ENCODE measurements around the gene ADAMTS9.

ADAMTS9 gene

DNA sequence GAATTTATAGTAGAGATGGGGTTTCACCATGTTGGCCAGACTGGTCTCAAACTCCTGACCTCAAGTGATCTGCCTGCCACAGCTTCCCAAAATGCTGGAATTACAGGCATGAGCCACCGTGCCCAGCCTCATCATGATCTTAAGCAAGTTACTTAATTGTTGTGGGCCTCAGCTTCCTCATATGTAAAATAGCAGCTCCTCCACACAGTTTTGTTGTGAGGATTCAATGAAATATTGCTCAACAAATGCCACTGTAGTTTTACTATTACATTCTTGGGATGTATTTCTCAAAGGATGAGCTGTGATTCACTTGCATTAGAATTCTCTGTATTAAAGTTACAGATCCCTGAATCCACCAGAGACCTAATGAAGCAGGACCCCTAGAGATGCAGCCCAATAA, 168.8 kb downstream of the ADAMTS9 start:
- no peak for DNase-seq

DNA sequence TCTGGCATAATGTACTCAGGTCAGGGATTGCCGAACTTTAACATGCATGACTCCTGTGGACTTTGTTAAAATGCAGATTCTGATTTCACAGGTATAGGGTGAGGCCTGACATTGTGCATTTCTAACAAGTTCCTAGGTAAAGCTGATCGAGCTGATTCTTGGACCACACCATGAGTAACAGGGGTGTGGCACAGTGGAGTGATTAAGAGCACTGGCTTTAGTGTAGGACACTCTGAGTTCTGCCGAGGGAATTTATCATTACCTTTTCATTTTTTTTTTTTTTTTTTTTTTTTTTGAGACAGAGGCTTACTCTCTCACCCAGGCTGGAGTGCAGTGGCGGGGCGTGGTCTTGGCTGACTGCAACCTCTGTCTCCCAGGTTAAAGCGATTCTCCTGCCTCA, 169.3 kb downstream of the ADAMTS9 start:
- DNase-seq = no peak

DNA sequence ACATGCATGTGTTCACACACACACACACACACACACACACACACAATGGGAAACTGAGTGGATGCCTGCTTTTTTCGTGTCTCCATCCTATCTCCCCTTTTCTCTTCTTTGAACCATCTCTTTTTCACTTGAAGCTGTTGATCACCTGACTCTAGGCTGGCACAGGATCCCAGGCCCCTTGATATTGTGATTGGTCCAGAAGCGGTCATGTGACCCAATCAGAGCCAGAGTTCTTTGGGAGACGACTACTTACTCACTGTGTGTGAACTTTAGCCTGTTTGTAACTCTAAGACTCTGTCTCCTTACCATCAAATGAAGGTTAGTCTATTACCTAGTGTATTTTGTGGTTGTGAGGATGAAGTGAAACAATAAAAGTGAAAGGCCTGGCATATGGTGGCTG, 172.9 kb downstream of the ADAMTS9 start:
- no peak for DNase-seq

DNA sequence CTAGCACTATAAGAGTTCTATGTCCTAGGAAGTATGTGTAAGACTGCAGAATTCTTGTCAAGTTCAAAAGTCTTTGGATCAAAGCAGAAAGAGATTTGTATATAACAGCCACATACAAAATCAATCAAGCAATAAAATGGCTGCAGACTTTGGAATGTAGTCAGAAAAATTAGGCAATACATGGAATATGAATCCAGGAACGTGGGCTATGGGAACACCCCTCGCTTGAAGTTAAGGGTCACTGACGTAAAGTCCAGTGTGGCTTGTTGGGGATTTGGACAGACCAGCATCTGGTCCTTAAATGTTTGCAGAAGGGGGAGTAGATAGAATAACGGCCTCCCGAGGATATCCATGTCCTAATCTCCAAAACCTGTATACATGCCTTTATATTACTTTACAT, 178.6 kb downstream of the ADAMTS9 start:
- DNase-seq = no peak

DNA sequence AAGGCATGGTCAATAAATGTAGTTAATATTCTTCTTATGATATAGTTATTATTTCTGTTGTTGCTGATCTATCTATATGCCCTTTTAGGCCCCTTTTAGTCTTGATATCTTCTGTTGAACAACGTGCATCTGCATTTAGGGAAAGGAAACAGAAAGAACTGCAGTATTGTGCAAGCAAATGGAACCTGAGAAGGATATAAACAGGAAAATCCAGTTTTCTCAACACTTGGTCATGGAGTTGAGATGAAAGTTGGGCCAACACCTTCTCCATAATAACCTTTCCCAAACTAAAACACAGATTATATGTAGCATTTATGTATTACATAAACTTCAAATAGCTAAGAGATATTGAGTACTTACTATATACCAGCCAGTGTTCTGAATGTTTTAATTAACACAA, 179.7 kb downstream of the ADAMTS9 start:
- no peak for DNase-seq

DNA sequence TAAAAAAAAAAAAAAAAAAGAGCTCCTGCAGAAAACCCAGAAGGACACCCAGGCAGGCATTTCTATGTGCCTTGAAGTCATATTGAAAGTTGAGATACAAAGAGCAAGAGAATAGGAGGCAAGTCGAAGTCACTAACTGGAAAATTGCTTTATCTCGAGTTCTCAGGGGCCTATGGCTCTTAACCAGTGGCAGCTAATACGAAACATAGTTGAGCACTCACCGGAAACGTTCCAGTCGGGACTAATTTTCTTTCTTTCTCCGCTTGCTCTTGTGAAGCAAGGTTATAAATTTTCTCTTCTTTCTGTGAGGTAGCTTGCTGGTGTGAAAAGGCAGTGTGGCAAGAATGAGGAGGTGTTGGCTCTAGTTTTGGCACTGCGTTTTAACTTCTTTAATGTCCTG, 181.5 kb downstream of the ADAMTS9 start:
- no peak for DNase-seq

DNA sequence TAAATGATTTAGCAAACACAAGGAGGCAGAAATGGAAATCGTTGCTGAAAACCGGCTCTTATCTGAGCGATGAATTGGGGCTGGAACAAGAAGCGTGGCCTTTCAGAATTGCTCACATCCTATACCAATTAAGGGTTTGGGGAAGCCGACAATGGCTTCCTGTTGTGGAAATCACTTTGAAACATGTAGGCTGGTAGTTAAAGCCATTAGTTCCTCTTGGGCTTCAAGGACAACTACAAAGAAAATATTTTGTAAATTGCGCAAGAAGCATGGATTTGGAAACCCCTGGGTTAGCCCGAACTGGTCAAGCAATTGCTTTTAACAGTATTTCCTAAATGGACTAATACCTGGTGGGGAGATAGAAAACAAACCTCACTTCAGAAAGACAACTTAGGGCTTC, 182.4 kb downstream of the ADAMTS9 start:
- no peak for DNase-seq

DNA sequence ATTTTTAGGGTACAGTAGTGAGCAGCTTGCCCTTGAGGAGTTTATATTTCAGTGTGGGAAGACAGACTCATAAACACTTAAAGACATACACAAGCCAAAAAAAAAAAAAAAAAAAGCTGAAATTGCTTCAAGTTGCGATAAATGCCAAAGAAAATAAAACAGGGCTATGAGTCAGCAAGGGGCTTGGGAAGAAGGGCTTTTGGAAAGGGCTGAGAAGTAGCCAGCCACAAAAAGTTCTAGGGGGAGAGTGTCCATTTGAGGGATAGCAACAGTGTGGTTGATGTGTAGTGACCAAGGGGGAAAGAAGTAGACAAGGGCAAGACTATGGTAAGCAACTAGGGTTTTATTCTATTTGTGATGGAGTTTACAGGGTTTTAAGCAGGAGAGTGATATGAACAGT, 185.5 kb downstream of the ADAMTS9 start:
- DNase-seq = no peak

DNA sequence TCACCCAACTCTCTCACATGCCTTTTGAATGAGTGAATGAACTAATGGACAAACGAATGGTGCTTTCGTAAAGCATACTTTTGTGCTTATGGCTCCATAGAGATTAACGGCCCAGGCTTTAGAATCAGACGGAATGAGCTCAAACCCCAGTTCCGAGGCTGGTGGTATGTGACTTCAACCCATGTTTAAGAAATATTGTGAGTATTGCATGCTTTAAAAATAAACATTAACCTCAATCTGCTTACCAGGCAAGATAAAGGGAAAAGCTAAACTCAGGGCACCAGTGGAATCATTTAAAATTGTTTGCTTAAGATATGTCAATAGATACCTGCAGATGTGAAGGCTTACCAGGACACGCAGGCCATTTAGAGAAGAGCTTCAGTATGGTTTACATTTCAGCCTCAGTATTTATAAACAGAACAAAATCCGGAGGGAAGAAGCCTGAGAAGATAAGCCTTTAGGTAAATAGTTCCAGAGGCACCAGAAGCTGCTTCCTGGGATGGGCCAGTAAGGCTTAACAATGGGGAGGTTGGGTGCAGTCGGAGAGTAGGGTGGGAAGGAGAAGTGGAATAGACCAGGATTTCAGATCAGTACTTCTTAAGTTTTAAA, 186.4 kb downstream of the ADAMTS9 start:
- no peak for DNase-seq

DNA sequence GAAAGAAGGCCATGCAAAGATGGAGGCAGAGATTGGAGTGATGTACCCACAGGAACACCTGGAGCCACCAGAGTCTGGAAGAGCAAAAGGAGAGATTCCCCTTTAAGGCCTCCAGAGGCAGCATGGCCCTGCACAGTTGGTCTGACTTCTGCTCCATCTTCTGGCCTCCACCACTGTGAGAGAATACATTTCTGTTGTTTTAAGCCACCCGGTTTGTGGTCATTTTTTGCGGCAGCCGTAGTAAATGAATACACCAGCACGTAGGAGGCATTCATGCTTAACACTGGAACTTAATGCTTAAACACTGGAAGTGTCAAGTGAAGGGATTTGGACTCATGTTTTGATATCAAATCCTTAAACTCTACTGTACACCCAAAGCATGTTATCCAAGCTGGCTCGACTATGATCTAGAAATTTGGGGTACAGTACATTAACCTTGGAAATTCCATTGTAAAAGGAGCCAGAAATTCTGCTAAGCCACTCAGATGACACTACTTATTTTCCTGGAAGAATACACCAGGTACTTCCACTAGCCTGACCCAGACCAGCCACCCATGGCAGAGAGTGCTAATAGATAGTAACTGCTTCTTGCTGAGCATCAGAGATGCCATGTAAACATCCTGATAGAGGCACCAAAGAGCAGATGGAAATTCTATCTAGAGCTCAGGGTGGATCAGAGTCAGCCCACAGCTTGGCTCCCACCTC, 190.9 kb downstream of the ADAMTS9 start:
- no peak for DNase-seq

DNA sequence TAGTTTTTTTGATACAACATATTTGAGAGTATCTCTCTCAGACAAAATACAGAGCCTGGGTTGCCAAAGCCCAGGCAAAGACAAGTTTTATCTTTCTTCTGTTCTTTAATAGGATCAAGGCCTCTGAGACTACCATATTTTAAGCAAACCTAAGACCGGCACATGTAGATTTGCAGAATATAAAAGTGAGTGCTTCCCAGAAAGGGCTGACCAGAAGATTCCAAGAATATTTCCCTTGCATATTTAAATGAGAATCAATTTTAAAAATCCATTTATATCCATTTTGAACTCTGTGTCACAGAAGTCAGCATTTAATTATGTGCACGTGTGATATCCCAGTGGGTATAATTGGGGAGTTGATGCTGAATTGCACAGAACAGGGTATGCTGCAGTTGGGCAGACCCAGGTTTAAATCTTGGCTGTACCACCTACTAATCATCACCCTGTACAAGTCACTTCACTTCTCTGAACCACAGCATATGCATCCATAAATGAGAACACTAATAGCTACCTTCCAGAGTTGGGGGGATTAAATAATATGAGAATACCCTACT, 191.9 kb downstream of the ADAMTS9 start:
- no peak for DNase-seq

DNA sequence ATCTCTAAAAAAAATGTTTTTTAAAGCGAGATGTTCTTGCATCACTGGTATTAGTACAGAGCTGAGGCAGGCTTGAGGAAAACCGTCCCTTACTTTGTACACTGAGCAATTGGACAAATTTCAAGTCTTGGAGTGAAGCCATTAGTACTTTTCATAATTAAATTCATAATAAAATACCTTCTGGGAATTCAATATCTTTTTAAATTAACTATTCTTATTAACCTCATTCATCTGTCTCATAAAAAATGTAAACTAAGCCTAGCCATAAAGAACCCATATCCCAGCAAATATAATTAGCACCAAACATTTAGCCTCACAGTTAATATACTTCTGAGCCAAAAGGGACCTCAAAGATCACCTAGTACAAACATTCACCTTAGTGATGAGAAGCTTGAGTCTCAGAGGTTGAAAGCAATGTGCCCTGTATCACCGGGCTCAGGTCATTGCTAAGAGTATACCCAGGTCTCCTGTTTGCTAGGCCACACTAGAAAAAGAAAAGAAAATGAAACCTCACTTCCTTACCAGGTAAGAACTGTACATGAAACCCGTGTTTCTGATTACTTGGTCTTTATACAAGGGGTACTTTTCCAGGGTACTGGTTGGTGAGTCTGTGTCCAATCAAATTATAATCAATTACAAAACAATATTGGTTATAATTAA, 192.5 kb downstream of the ADAMTS9 start:
- no peak for DNase-seq

DNA sequence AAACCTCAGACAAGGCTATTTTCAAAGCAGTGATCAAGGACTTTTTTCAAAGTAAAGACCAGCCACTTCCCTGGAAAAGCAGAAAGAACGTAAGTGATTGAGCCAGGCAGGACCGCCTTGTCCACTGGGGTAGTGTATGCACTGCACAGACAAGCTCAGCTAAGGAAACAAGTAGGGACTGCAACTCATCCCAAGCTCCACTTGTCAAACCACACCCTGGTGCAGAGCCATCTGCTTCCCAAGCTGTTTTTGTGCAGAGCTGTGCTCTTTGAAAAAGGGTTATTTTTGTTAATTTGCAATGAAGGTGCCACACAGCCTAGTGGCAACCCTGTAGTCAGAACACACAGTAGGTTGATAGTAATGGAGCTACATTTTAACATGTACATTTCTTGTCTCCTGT, 193.3 kb downstream of the ADAMTS9 start:
- no peak for DNase-seq

DNA sequence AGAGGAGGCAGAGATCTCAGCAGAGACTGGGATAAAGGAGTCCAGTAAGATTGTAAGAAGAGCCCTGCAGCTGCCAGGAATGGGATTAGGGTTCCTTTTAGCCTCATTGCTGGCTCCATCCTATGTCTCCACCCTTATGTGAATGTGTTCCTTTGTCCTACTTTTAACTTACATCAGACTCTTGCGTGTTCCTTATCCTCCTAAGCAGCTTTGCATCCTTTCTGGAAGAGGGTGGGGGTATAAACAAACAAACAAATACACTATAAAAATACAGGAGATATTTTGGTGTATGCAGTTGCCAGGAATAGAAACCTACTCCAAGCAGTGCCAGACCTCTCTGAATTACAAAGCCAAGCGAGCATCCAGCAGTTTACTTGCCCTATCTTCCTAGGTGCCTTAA, 194.7 kb downstream of the ADAMTS9 start:
- DNase-seq = no peak

DNA sequence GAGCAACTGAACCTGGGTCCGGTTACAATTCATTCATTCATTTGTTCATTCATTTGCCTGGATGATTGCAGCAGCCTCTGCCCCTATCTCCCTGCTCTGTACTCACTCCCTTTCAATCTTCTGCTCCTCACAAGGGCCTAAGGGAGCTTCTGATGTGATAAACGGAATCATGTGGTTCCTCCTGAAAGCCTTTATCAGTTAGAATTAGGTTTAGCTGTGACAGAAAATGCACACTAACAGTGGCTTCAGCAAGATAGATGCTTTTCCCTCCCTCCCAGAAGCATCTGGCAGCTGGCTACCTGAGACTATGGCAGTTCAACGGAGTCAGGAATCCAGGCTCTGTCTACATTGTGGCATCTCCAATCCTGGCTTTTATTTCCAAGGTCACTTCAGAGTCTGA, 196.0 kb downstream of the ADAMTS9 start:
- no peak for DNase-seq

DNA sequence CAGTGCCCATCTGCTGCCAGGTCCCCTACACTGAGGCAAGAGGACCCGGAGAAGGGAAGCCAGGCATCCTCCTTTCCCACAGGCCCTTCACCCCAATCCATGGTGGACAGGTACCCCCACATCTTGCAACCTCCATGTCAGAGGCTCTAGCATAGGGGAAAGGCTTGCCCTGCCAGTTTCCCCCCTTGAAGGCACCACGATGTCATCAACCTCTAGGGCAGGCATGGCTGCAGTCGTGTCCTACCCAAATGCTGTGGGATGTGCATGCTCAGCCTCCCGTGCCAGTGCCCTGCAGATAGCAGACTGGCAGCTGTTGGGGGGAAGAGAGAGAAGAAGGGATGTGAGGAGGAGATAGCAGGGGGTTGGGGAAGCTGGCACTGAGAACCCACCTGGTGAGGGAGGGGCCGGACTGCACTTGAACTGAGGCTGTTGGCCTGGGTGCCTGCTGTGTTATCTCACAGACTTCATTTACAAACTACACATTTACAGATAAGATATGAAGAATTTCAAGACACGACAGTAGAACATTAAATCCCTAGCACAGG, 197.5 kb downstream of the ADAMTS9 start:
- no peak for DNase-seq

DNA sequence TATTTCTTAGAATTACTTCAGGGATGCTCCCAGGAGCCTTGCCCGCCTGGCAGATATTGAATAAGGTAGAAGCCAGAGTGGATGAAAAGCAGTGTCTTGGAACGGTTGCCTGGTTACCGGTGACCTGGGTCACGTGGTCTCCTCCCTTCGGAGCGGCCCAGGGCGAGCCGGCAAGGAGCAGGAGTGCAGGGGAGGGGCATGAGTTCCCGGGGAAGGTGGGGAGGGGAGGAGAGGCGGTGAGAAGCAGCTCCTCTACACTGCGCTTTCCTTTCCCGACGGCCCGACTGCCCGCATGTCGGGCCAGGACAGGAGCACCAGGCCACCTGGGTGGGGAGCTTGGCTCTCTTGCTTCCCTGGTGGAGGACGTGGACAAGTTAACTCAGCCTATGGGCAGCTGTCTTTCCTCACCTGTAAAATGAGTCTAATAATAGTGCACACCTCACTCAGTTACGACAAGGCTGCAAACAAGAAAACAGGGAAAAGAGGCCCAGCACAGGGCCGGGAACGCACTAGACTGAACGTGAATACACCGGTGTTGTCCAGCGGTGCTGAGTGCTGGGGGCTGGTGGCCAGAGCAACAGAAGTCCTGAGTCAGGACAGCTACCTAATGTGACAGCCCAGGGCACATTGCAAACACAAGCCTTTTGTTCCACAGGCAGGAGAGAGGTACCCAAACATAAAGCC, 198.3 kb downstream of the ADAMTS9 start:
- no peak for DNase-seq

DNA sequence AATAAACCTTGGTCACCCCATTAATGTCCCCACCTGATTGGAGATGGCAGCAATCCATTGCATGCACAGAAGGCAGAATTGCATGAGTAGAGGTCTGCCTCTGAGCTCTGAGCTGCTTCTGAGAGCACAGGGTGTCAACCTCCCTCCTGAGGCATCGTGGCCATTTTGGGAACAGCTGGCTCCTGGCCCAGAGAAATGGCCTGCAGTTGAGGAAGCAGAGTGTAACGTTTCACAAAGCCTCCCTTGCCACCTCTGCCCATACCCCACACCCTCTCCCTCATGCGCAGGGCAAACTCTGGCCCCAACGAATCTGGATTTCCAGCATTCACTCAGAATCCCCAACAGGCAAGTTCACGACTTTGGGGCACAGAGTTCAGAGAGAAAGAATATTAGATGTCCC, 198.9 kb downstream of the ADAMTS9 start:
- no peak for DNase-seq

DNA sequence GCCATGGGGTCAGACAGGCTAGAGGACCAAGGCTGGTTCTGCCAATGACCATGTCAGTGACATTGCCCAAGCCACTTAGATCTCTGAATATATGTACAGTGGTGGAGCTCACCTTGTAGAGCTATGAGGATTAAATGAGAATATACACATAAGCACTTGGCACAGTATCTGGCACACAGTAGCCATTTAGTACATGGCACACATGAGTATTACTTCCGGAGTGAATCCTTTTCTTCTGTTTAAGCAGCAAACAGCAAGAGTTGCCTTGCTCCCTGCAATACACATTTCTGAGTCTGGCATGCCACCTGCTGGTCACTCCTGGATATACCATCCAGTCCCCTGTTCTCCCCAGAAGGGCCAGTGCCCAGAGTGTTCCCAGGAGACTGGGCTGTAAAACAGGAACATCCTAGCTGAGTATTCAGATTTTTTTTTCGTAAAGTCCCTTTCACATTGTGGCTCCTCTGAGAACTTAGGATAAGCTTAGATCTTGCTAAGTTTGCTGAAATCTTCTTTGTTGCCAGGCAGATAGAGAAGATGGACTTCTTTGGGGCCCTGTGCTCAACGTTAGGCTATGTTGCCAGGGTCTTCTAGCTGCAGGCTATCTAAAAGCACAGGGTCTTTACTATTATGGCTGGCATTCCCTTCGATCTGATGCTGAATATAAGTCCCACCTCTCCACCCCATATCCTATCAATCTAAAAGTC, 203.4 kb downstream of the ADAMTS9 start:
- DNase-seq = peak; percentile 80 to 81

DNA sequence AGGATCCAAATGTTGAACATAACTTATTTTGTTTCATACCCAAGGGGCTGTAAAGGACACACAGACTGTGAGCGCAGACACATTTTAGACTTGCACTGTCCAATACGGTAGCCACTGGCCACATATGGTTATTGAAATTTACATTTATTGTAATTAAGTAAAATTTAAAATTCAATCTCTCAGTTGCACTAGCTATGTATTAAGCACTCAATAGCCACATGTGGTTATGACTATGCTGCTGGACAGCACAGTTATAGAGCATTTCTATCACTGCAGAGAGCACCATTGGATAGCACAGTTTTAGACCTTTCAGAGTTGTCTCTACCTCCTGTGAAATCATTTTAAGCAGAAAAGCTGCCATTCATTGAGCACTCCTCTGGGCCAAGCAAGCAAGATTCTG, 204.3 kb downstream of the ADAMTS9 start:
- DNase-seq = no peak

DNA sequence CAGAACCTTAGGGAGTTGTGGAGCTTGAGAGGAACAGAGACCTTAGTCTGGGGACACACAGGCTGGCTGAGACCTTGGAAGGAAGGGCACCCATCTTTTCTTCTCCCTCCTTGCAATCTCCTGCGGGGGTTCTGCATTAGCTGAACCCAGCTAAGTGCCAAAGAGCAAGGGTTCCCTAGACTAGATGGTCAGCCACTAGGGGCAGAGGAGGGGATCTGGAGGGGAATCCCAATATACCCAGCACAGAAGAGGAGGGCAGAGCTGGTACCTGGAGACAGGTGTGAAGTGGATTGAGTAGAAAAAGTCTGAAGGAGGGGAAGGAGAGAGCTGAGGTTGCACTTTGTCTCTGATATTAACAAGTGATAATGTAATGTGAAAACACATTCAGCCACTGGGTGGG, 212.8 kb downstream of the ADAMTS9 start:
- no peak for DNase-seq

DNA sequence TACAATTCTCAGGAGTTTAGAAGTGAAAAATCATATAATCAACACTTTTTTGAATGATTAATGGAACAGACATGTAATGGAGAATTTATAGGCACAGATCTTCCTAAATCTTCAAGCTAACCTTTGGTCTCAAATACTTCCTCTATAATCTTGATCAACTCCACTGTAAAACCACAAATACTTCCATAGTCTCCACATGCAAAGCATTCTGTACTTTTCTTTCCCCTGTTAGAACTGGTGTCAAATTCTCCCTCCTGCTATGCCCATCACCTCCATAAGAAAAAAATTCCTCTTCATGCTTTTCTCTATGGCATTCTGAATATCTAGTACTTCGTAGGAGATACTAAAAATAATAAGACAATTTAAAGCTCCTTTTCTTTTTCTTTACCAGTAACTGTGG, 214.3 kb downstream of the ADAMTS9 start:
- no peak for DNase-seq

DNA sequence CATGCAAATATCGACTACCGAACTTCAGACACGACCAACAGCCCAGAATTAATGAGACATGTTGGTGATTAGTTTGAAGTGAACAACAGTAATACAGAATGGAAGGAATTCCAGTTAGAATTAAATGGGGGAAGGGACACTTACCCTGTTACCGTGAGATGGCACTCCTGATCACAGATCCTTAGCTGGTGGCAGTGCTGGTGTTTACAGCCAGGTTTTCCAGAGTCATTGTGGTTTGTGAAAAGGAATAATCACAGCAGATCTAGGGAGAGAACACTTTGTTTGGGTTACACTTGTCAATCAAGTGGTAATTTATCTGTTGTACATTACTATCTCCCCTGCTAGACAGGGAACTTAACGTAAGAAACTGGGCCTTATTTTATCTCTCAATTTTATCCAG, 217.4 kb downstream of the ADAMTS9 start:
- no peak for DNase-seq

Measured in activated T-cell treated with anti-CD3 and anti-CD28 coated beads, Interleukin-2, amount 50 U/mL, for 48 hours (primary cell).